ENCODE data around the gene ZNF75A.

ZNF75A gene

GRCh38 chr16:3289998-3290673 lies 15.2 kb upstream of the ZNF75A start:
- no peak for DNase-seq (ENCODE audit: low spot score)

GRCh38 chr16:3292604-3293003 lies 12.7 kb upstream of the ZNF75A start:
- no peak for DNase-seq (ENCODE audit: low spot score)

- DNase-seq (ENCODE audit: low spot score), result no peak
Observed at GRCh38 chr16:3295209-3295608, 10.1 kb upstream of the ZNF75A start.

- no peak for DNase-seq (ENCODE audit: low spot score)
Observed at GRCh38 chr16:3295783-3296182, 9.5 kb upstream of the ZNF75A start.

- no peak for DNase-seq (ENCODE audit: low spot score)
Observed at GRCh38 chr16:3304370-3304769, 927 bp upstream of the ZNF75A start.

- no peak for DNase-seq (ENCODE audit: low spot score)
Observed at GRCh38 chr16:3306078-3306477, 781 bp downstream of the ZNF75A start.

GRCh38 chr16:3311496-3311895 lies 6.2 kb downstream of the ZNF75A start:
- DNase-seq (ENCODE audit: low spot score), result no peak

- DNase-seq (ENCODE audit: low spot score), result no peak
Observed at GRCh38 chr16:3317315-3317999, 12.2 kb downstream of the ZNF75A start.

GRCh38 chr16:3321816-3322215 lies 16.5 kb downstream of the ZNF75A start:
- DNase-seq (ENCODE audit: low spot score), result no peak

- DNase-seq (ENCODE audit: low spot score), result no peak
Observed at GRCh38 chr16:3327514-3327913, 22.2 kb downstream of the ZNF75A start.

- no peak for DNase-seq (ENCODE audit: low spot score)
Observed at GRCh38 chr16:3328104-3328503, 22.8 kb downstream of the ZNF75A start.

GRCh38 chr16:3328643-3329042 lies 23.3 kb downstream of the ZNF75A start:
- DNase-seq (ENCODE audit: low spot score), result no peak

- DNase-seq (ENCODE audit: low spot score), result no peak
Observed at GRCh38 chr16:3346041-3346440, 40.7 kb downstream of the ZNF75A start.

- DNase-seq (ENCODE audit: low spot score), result no peak
Observed at GRCh38 chr16:3347586-3347985, 42.3 kb downstream of the ZNF75A start.

GRCh38 chr16:3348547-3349167 lies 43.4 kb downstream of the ZNF75A start:
- DNase-seq (ENCODE audit: low spot score), result no peak

GRCh38 chr16:3349175-3349574 lies 43.9 kb downstream of the ZNF75A start:
- DNase-seq (ENCODE audit: low spot score), result no peak

GRCh38 chr16:3355589-3355988 lies 50.3 kb downstream of the ZNF75A start, which contains the start of gene OR2C1:
Gene OR2C1, plus strand, starts transcription at chr16:3355889. Its CDS starts 52 bp downstream, at chr16:3355941.
- DNase-seq (ENCODE audit: low spot score), result no peak

- no peak for DNase-seq (ENCODE audit: low spot score)
Observed at GRCh38 chr16:3356118-3356517, 50.8 kb downstream of the ZNF75A start.

GRCh38 chr16:3358871-3359270 lies 53.6 kb downstream of the ZNF75A start:
- DNase-seq (ENCODE audit: low spot score), result no peak

- no peak for DNase-seq (ENCODE audit: low spot score)
Observed at GRCh38 chr16:3362931-3363330, 57.6 kb downstream of the ZNF75A start.

- no peak for DNase-seq (ENCODE audit: low spot score)
Observed at GRCh38 chr16:3363793-3364192, 58.5 kb downstream of the ZNF75A start.

- DNase-seq (ENCODE audit: low spot score), result peak; percentile 62
Observed at GRCh38 chr16:3364774-3365427, 59.6 kb downstream of the ZNF75A start.

Data from hematopoietic multipotent progenitor cell treated with erythropoietin and hydrocortisone succinate and interleukin-3 and kit ligand, for 15 days (in vitro differentiated cells).